K562 (cell line): ENCODE results near the gene XPO1. TPM values are rescaled to one million over a fixed set of nuclear protein-coding genes. Genes with fewer than 3 reads are reported as not detected.

Experiments used
- ATF3 ChIP-seq, 2 experiments: fragments of 450-650 bp in 1 of 2; sonication (generic) in 1 of 2; formaldehyde crosslinking in 1 of 2; IDR thresholded peaks in 1 of 2; conservative IDR thresholded peaks in 1 of 2; 2 replicates each; pipeline versions ENCODE4 v1.6.1 to v1.8.1; 2016 to 2023; ENCODE audit warnings: mild to moderate bottlenecking in 2 of 2, moderate library complexity in 2 of 2, inconsistent platforms in 1 of 2, missing genetic modification reagents in 1 of 2
- BDP1 ChIP-seq: IDR thresholded peaks from 3 replicates; pipeline ENCODE4 v1.6.1; 2011; ENCODE audit not compliant: insufficient read length, insufficient read depth
- CBFA2T3 ChIP-seq: fragments of 450-650 bp; IDR thresholded peaks from 2 replicates; pipeline ENCODE4 v1.6.1; 2017
- E2F4 ChIP-seq: sonication (generic); formaldehyde crosslinking; IDR thresholded peaks from 2 replicates; pipeline ENCODE4 v1.8.0; 2022; ENCODE audit warnings: mild to moderate bottlenecking, low read depth, missing genetic modification reagents
- FOS ChIP-seq: IDR thresholded peaks from 3 replicates; pipeline ENCODE4 v1.6.1; 2011; ENCODE audit not compliant: insufficient read length; ENCODE audit errors: extremely low read depth
- HMG20A ChIP-seq: fragments of 450-650 bp; formaldehyde crosslinking; conservative IDR thresholded peaks from 2 replicates; pipeline ENCODE4 v1.4.0; 2020; ENCODE audit warnings: mild to moderate bottlenecking, mixed read lengths
- HMG20B ChIP-seq: fragments of 250-450 bp; sonication (Bioruptor Pico); IDR thresholded peaks from 2 replicates; pipeline ENCODE4 v1.5.0; 2021; ENCODE audit warnings: mild to moderate bottlenecking
- IRF9 ChIP-seq: fragments of 450-650 bp; IDR thresholded peaks from 2 replicates; pipeline ENCODE4 v1.6.1; 2016; ENCODE audit warnings: missing biosample characterization, missing genetic modification characterization
- MAFG ChIP-seq: fragments of 450-650 bp; conservative IDR thresholded peaks from 2 replicates; pipeline ENCODE4 v1.6.1; 2016; ENCODE audit warnings: missing genetic modification characterization, missing compliant biosample characterization
- MEF2D ChIP-seq: conservative IDR thresholded peaks from 2 replicates; pipeline ENCODE4 v1.6.1; 2016; ENCODE audit warnings: low read depth, missing genetic modification characterization, missing compliant biosample characterization
- NFE2 ChIP-seq: IDR thresholded peaks from 2 replicates; pipeline ENCODE4 v1.6.1; 2014; ENCODE audit warnings: antibody characterized with exemption, low read depth
- RBM25 ChIP-seq: fragments of 200-400 bp; formaldehyde crosslinking; IDR thresholded peaks from 2 replicates; pipeline ENCODE4 v1.6.1; 2018; ENCODE audit warnings: low read length, low read depth, moderate library complexity; ENCODE audit not compliant: severe bottlenecking
- RBM39 ChIP-seq: fragments of 200-400 bp; formaldehyde crosslinking; optimal IDR thresholded peaks from 2 replicates; pipeline ENCODE3; 2018; ENCODE audit warnings: low read depth, low read length
- SAP30 ChIP-seq: fragments of 200-600 bp; sonication (generic); IDR thresholded peaks from 2 replicates; pipeline ENCODE4 v1.6.1; 2012; ENCODE audit warnings: borderline replicate concordance, low read depth, mild to moderate bottlenecking, moderate library complexity, low read length, control low read depth, inconsistent platforms; ENCODE audit not compliant: insufficient read depth, poor library complexity, severe bottlenecking
- SETDB1 ChIP-seq: IDR thresholded peaks from one replicate; pipeline ENCODE4 v1.6.1; 2012; ENCODE audit warnings: low read length, control low read depth, inconsistent platforms
- TAF9B ChIP-seq: fragments of 450-650 bp; IDR thresholded peaks from 2 replicates; pipeline ENCODE4 v1.6.1; 2018; ENCODE audit warnings: mild to moderate bottlenecking; ENCODE audit not compliant: partially characterized antibody
- THAP7 ChIP-seq: fragments of 250-450 bp; sonication (Bioruptor Pico); IDR thresholded peaks from 2 replicates; pipeline ENCODE4 v1.5.0; 2021
- TOE1 ChIP-seq, 2 experiments: fragments of 450-650 bp in 1 of 2; sonication (generic) in 1 of 2; formaldehyde crosslinking in 1 of 2; IDR thresholded peaks; 2 replicates each; pipeline versions ENCODE4 v1.7.1 to v1.8.0; 2016 to 2022; ENCODE audit warnings: borderline replicate concordance in 2 of 2, mild to moderate bottlenecking in 2 of 2, antibody characterized with exemption in 1 of 2, inconsistent platforms in 1 of 2, low read depth in 1 of 2, missing genetic modification reagents in 1 of 2, moderate library complexity in 1 of 2
- U2AF2 ChIP-seq: fragments of 200-400 bp; formaldehyde crosslinking; optimal IDR thresholded peaks from 2 replicates; pipeline ENCODE3; 2017; ENCODE audit warnings: low read depth, mild to moderate bottlenecking, low read length
- ZC3H11A ChIP-seq: IDR thresholded peaks from 2 replicates; pipeline ENCODE4 v1.6.1; 2012; ENCODE audit warnings: low read depth, low read length, improper control_type of control experiment
- ZFPM2 ChIP-seq: fragments of 250-450 bp; sonication (Bioruptor Pico); IDR thresholded peaks from 2 replicates; pipeline ENCODE4 v1.5.1; 2022; ENCODE audit warnings: mild to moderate bottlenecking
- ZNF280B ChIP-seq: fragments of 250-450 bp; sonication (Bioruptor Pico); IDR thresholded peaks from 2 replicates; pipeline ENCODE4 v1.5.1; 2021; ENCODE audit warnings: mild to moderate bottlenecking
- ZNF589 ChIP-seq: fragments of 200-800 bp; sonication (Bioruptor generic); IDR thresholded peaks from 2 replicates; pipeline ENCODE4 v1.6.1; 2016; ENCODE audit warnings: low read depth, missing genetic modification characterization, missing compliant biosample characterization
- ZNF707 ChIP-seq: fragments of 250-450 bp; sonication (Bioruptor Pico); conservative IDR thresholded peaks from 2 replicates; pipeline ENCODE4 v1.8.0; 2022; ENCODE audit warnings: inconsistent platforms, mild to moderate bottlenecking, moderate library complexity
- polyA plus RNA-seq, 8 experiments: library from polyadenylated mRNA; depleted of rRNA in 4 of 8; stranded (reverse) in 5 of 8; unstranded in 3 of 8; fragments of >200 nt; fragmentation: Nextera tagmentation in 2 of 8; fragmentation: Illumina TruSeq in 1 of 8; extraction: Ambion mirVana in 2 of 8; extraction: Trizol in 1 of 8; gene quantifications; 2 replicates each; pipeline versions ENCODE4 v1.2.1 to v1.2.3, GENCODE V29; 2011 to 2014; ENCODE audit warnings: inconsistent platforms in 1 of 8, missing spikeins in 1 of 8
- total RNA-seq, 7 experiments: library from RNA; depleted of rRNA in 6 of 7; stranded (reverse); fragments of >200 nt in 6 of 7; fragmentation: Illumina TruSeq in 2 of 7; extraction: Trizol in 2 of 7; gene quantifications; 2 replicates each; pipeline versions ENCODE4 v1.2.1 to v1.2.3, GENCODE V29; 2011 to 2021; ENCODE audit warnings: low replicate concordance in 1 of 7

The XPO1 gene
- total and polyA plus RNA-seq, 9 of the 15 experiments (the other 6 are each of a cell fraction or from before 2014, with no cell fraction given) = 86.2 to 307 (median 216) TPM

GRCh38 chr2:61538920-61539520 is 864 bp upstream of the XPO1 start (continued):
- TF ChIP-seq SAP30 (no peak), CBFA2T3 (no peak), RBM25 (no peak), MEF2D (tag) (no peak), RBM39 (no peak), ZNF589 (CRISPR knock-in tag) (peak; percentile 92), BDP1 (no peak), FOS (no peak), THAP7 (CRISPR knock-in tag) (no peak), TOE1 (IDR thresholded peaks at IDR 0.05; ENCODE audit: borderline replicate concordance) (no peak; the same call in 1 of the 2 replicates), TOE1 (CRISPR knock-in tag; IDR thresholded peaks at IDR 0.05; ENCODE audit: borderline replicate concordance, low read depth) (no peak), IRF9 (tag) (no peak), E2F4 (CRISPR knock-in tag) (no peak), NFE2 (no peak), HMG20B (CRISPR knock-in tag) (no peak), ZFPM2 (CRISPR knock-in tag) (no peak), ATF3 (IDR thresholded peaks at IDR 0.05) (no peak; the same call in 1 of the 2 replicates), ATF3 (CRISPR knock-in tag; conservative IDR thresholded peaks at IDR 0.05) (no peak; the same call in 1 of the 2 replicates), ZNF280B (CRISPR knock-in tag) (no peak), TAF9B (peak; percentile 26), ZNF707 (CRISPR knock-in tag) (no peak), HMG20A (CRISPR knock-in tag) (no peak), SETDB1 (no peak), ZC3H11A (no peak), U2AF2 (no peak), MAFG (no peak)
